Breast epithelium (tissue), 4 donors: ENCODE measurements around the gene ETV3L. TPM values are rescaled to one million over a fixed set of nuclear protein-coding genes. Genes with fewer than 3 reads are reported as not detected.

Source experiments
- DNase-seq, 2 donors: peaks; one replicate each; pipeline ENCODE4 v3.0.0-alpha.2; 2019; ENCODE audit warnings: low spot score in 2 of 2
- H3K27ac ChIP-seq, 2 donors: fragments of 200-600 bp; sonication (generic) in 1 of 2; one replicate each; pipeline ENCODE4 v1.5.1; 2016 to 2019; ENCODE audit warnings: mild to moderate bottlenecking in 1 of 2
- H3K27me3 ChIP-seq, 2 donors: fragments of 200-600 bp; sonication (generic) in 1 of 2; one replicate each; pipeline versions ENCODE4 v1.5.1 to v1.6.0; 2017 to 2019; ENCODE audit warnings: control low read depth in 1 of 2, mild to moderate bottlenecking in 1 of 2
- H3K36me3 ChIP-seq: fragments of 200-600 bp; one replicate; pipeline ENCODE4 v1.5.1; 2019
- H3K4me1 ChIP-seq, 2 donors: fragments of 200-600 bp; sonication (generic); one replicate each; pipeline ENCODE4 v1.5.1; 2016 to 2019; ENCODE audit warnings: control low read depth in 1 of 2
- H3K4me3 ChIP-seq, 3 donors: fragments of 200-600 bp; sonication (generic); 1 replicate in 2 of 3; 2 replicates in 1 of 3; pipeline ENCODE4 v1.5.1; 2016 to 2019; ENCODE audit warnings: mild to moderate bottlenecking in 3 of 3, moderate library complexity in 2 of 3
- H3K9me3 ChIP-seq, 2 donors: fragments of 200-600 bp; sonication (generic) in 1 of 2; one replicate each; pipeline ENCODE4 v1.5.1; 2016 to 2019; ENCODE audit warnings: control low read depth in 1 of 2
- CTCF ChIP-seq, 3 donors: fragments of 450-650 bp; IDR thresholded peaks; one replicate each; pipeline ENCODE4 v1.5.1; 2016 to 2017; ENCODE audit warnings: antibody characterized with exemption in 3 of 3, mild to moderate bottlenecking in 3 of 3, moderate library complexity in 3 of 3
- POLR2A ChIP-seq: fragments of 450-650 bp; IDR thresholded peaks from one replicate; pipeline ENCODE4 v1.6.1; 2016; ENCODE audit warnings: antibody characterized with exemption, mild to moderate bottlenecking, moderate library complexity
- POLR2AphosphoS5 ChIP-seq, 3 donors: sonication (generic); formaldehyde crosslinking; IDR thresholded peaks; one replicate each; pipeline ENCODE4 v1.6.1; 2017; ENCODE audit warnings: antibody characterized with exemption in 3 of 3
- intact Hi-C: fragments of 100-400 bp; cut with DNase I; formaldehyde crosslinking; loops from one replicate; pipeline ENCODE4 v1.15.1; 2023; ENCODE audit warnings: low total_unique reads
- total RNA-seq, 3 donors: library from RNA; depleted of rRNA; stranded (reverse); fragments of >200 nt; gene quantifications; one replicate each; pipeline ENCODE4 v1.1.0, GENCODE V29; 2016

Gene ETV3L
- total RNA-seq, 3 donors from 2014 or later, result not detected

GRCh38 chr1:157139052-157139715 is 39.6 kb upstream of the ETV3L start:
- intact Hi-C loops, result no loop called here
- no peak for TF ChIP-seq POLR2A
- no peak for TF ChIP-seq CTCF (IDR thresholded peaks at IDR 0.05)
- no peak for TF ChIP-seq POLR2AphosphoS5 (IDR thresholded peaks at IDR 0.05)
- H3K36me3 ChIP-seq, result no peaks in the 10 kb centered on the region
- peaks cover 0 to 10% of the 10 kb centered on the region in 2 donors for H3K4me1 ChIP-seq
- no peaks in the 10 kb centered on the region for H3K27me3 ChIP-seq
- DNase-seq, result no peak
- peak overlapping the region; percentile 98 to 99 for H3K27ac ChIP-seq
- H3K4me3 ChIP-seq, result peak overlapping the region; percentile 88 to 97 (median 96)
- no peaks in the 10 kb centered on the region for H3K9me3 ChIP-seq

GRCh38 chr1:157138220-157139051 is 38.8 kb upstream of the ETV3L start, which contains the start of gene ETV3:
TSS of gene ETV3 (minus strand) at chr1:157138395. CDS start at chr1:157136352, 2,043 bp downstream.
- peaks cover 0 to 17% of the 10 kb centered on the region in 2 donors for H3K4me1 ChIP-seq
- H3K27me3 ChIP-seq, result no peaks in the 10 kb centered on the region
- peak; percentile 92 to 93 for DNase-seq
- intact Hi-C loops, result no loop called here
- no peaks in the 10 kb centered on the region for H3K36me3 ChIP-seq
- TF ChIP-seq CTCF (IDR thresholded peaks at IDR 0.05), result no peak
- peak; percentile 91 for TF ChIP-seq POLR2A
- peak; percentile 95 to 99 (median 96) for TF ChIP-seq POLR2AphosphoS5 (IDR thresholded peaks at IDR 0.05)
- peak within 1 kb of the TSS; percentile 98 to 99 for H3K27ac ChIP-seq
- no peaks in the 10 kb centered on the region for H3K9me3 ChIP-seq
- H3K4me3 ChIP-seq, result peak within 1 kb of the TSS; percentile 88 to 97 (median 96)

GRCh38 chr1:157137408-157138219 is 38.0 kb upstream of the ETV3L start:
- peaks cover 0 to 21% of the 10 kb centered on the region in 2 donors for H3K4me1 ChIP-seq
- no peaks in the 10 kb centered on the region for H3K36me3 ChIP-seq
- TF ChIP-seq POLR2A (no peak), POLR2AphosphoS5 (IDR thresholded peaks at IDR 0.05) (no peak), CTCF (IDR thresholded peaks at IDR 0.05) (no peak)
- peak overlapping the region; percentile 98 to 99 for H3K27ac ChIP-seq
- H3K27me3 ChIP-seq, result no peaks in the 10 kb centered on the region
- no peaks in the 10 kb centered on the region for H3K9me3 ChIP-seq
- H3K4me3 ChIP-seq, result peak overlapping the region; percentile 88 to 97 (median 96)
- DNase-seq, result peak in 1 of 2 donors; percentile 26
- intact Hi-C loops, result no loop called here

- H3K36me3 ChIP-seq, result no peaks in the 10 kb centered on the region
- intact Hi-C loops, result no loop called here
- no peak for DNase-seq
- TF ChIP-seq POLR2A (no peak), CTCF (IDR thresholded peaks at IDR 0.05) (no peak), POLR2AphosphoS5 (IDR thresholded peaks at IDR 0.05) (no peak)
- peak overlapping the region; percentile 50 to 98 for H3K27ac ChIP-seq
- peaks cover 0 to 21% of the 10 kb centered on the region in 2 donors for H3K4me1 ChIP-seq
- H3K27me3 ChIP-seq, result no peaks in the 10 kb centered on the region
- peak overlapping the region; percentile 88 to 97 (median 96) for H3K4me3 ChIP-seq
- no peaks in the 10 kb centered on the region for H3K9me3 ChIP-seq
These were observed 37.4 kb upstream of the ETV3L start for GRCh38 chr1:157137046-157137407.
